Right forelimb (tissue), 1 donor: ENCODE results near the gene DDC.
"Not testable (repeated sequence)": the region's sequence is repeated elsewhere in the genome, so short reads cannot be mapped to it uniquely, and the experiment has no call there.

Source experiments
- DNase-seq: peaks from one replicate; pipeline ENCODE4 v3.0.0-alpha.2; 2018

Gene DDC

GRCh38 chr7:50476953-50477625 is 88.1 kb downstream of the DDC start:
- no peak for DNase-seq

GRCh38 chr7:50475340-50475739 is 89.9 kb downstream of the DDC start:
- no peak for DNase-seq

GRCh38 chr7:50474382-50475160 is 90.6 kb downstream of the DDC start:
- DNase-seq = no peak

GRCh38 chr7:50473531-50473930 is 91.7 kb downstream of the DDC start:
- no peak for DNase-seq

GRCh38 chr7:50472427-50472826 is 92.8 kb downstream of the DDC start:
- no peak for DNase-seq

GRCh38 chr7:50471970-50472369 is 93.2 kb downstream of the DDC start:
- no peak for DNase-seq

- DNase-seq = no peak
These were observed 94.7 kb downstream of the DDC start for GRCh38 chr7:50470250-50471163.

GRCh38 chr7:50469181-50469580 is 96.0 kb downstream of the DDC start:
- no peak for DNase-seq

- peak; percentile 82 for DNase-seq
These were observed 97.2 kb downstream of the DDC start for GRCh38 chr7:50467817-50468610.

- no peak for DNase-seq
These were observed 98.2 kb downstream of the DDC start for GRCh38 chr7:50466815-50467585.

- no peak for DNase-seq
These were observed 102.2 kb downstream of the DDC start for GRCh38 chr7:50463035-50463434.

GRCh38 chr7:50462361-50462760 is 102.8 kb downstream of the DDC start:
- no peak for DNase-seq

- DNase-seq = no peak
These were observed 103.5 kb downstream of the DDC start for GRCh38 chr7:50461695-50462094.

- DNase-seq = not testable (repeated sequence)
These were observed 106.0 kb downstream of the DDC start for GRCh38 chr7:50459183-50459582.

- not testable (repeated sequence) for DNase-seq
These were observed 106.6 kb downstream of the DDC start for GRCh38 chr7:50458651-50459050.

GRCh38 chr7:50456371-50457123 is 108.7 kb downstream of the DDC start:
- no peak for DNase-seq

- no peak for DNase-seq
These were observed 109.5 kb downstream of the DDC start for GRCh38 chr7:50455658-50456057.

- DNase-seq = no peak
These were observed 110.2 kb downstream of the DDC start for GRCh38 chr7:50454968-50455367.

- DNase-seq = no peak
These were observed 114.6 kb downstream of the DDC start for GRCh38 chr7:50450590-50451032.

GRCh38 chr7:50449881-50450589 is 115.2 kb downstream of the DDC start, which contains the start of gene FIGNL1:
Gene FIGNL1, minus strand, starts transcription at chr7:50450350. Its CDS starts 3,063 bp downstream, at chr7:50447287.
- peak; percentile 84 for DNase-seq
